ENCODE data around the gene RHOH.

The RHOH gene

DNA sequence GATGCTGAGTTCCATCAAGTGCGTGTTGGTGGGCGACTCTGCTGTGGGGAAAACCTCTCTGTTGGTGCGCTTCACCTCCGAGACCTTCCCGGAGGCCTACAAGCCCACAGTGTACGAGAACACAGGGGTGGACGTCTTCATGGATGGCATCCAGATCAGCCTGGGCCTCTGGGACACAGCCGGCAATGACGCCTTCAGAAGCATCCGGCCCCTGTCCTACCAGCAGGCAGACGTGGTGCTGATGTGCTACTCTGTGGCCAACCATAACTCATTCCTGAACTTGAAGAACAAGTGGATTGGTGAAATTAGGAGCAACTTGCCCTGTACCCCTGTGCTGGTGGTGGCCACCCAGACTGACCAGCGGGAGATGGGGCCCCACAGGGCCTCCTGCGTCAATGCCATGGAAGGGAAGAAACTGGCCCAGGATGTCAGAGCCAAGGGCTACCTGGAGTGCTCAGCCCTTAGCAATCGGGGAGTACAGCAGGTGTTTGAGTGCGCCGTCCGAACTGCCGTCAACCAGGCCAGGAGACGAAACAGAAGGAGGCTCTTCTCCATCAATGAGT lies 46.6 kb downstream of the RHOH start:
- no peak overlapping the region for H3K27ac ChIP-seq (ENCODE audit: low read length)
- H3K4me3 ChIP-seq (ENCODE audit: low read length) = no peak overlapping the region
- H3K4me1 ChIP-seq (ENCODE audit: control insufficient read depth, low read depth, low read length) = peaks cover 6% of the 10 kb centered on the region

GRCh38 chr4:40244606-40245005 lies 47.8 kb downstream of the RHOH start:
- Histone ChIP-seq H3K4me1 (ENCODE audit: control insufficient read depth, low read depth, low read length) (peaks cover 6% of the 10 kb centered on the region), H3K36me3 (ENCODE audit: control insufficient read depth, low read depth, low read length) (peaks cover 20% of the 10 kb centered on the region), H3K27ac (ENCODE audit: low read length) (no peak overlapping the region), H3K27me3 (ENCODE audit: control insufficient read depth, insufficient read depth, low read length) (no peaks in the 10 kb centered on the region), H3K4me3 (ENCODE audit: low read length) (no peak overlapping the region), H3K9me3 (ENCODE audit: control insufficient read depth, low read depth, low read length) (no peaks in the 10 kb centered on the region), H3K9ac (ENCODE audit: low read length) (no peak overlapping the region)

More for the DNA sequence above, 46.6 kb downstream of the RHOH start:
- Histone ChIP-seq H3K9ac (ENCODE audit: low read length) (no peak overlapping the region), H3K36me3 (ENCODE audit: control insufficient read depth, low read depth, low read length) (peaks cover 20% of the 10 kb centered on the region), H3K9me3 (ENCODE audit: control insufficient read depth, low read depth, low read length) (no peaks in the 10 kb centered on the region), H3K27me3 (ENCODE audit: control insufficient read depth, insufficient read depth, low read length) (no peaks in the 10 kb centered on the region)

- Histone ChIP-seq H3K4me3 (ENCODE audit: low read length) (no peak overlapping the region), H3K9me3 (ENCODE audit: control insufficient read depth, low read depth, low read length) (no peaks in the 10 kb centered on the region), H3K27me3 (ENCODE audit: control insufficient read depth, insufficient read depth, low read length) (no peaks in the 10 kb centered on the region), H3K9ac (ENCODE audit: low read length) (no peak overlapping the region), H3K4me1 (ENCODE audit: control insufficient read depth, low read depth, low read length) (peaks cover 6% of the 10 kb centered on the region), H3K36me3 (ENCODE audit: control insufficient read depth, low read depth, low read length) (peaks cover 20% of the 10 kb centered on the region), H3K27ac (ENCODE audit: low read length) (no peak overlapping the region)
These were observed 48.7 kb downstream of the RHOH start for GRCh38 chr4:40245550-40245949.

GRCh38 chr4:40246011-40246900 lies 49.4 kb downstream of the RHOH start:
- H3K36me3 ChIP-seq (ENCODE audit: control insufficient read depth, low read depth, low read length) = peaks cover 20% of the 10 kb centered on the region
- H3K9me3 ChIP-seq (ENCODE audit: control insufficient read depth, low read depth, low read length) = no peaks in the 10 kb centered on the region
- no peak overlapping the region for H3K9ac ChIP-seq (ENCODE audit: low read length)
- no peaks in the 10 kb centered on the region for H3K27me3 ChIP-seq (ENCODE audit: control insufficient read depth, insufficient read depth, low read length)
- no peak overlapping the region for H3K27ac ChIP-seq (ENCODE audit: low read length)
- no peak overlapping the region for H3K4me3 ChIP-seq (ENCODE audit: low read length)
- H3K4me1 ChIP-seq (ENCODE audit: control insufficient read depth, low read depth, low read length) = peaks cover 6% of the 10 kb centered on the region

GRCh38 chr4:40246938-40247337 lies 50.1 kb downstream of the RHOH start:
- no peak overlapping the region for H3K9ac ChIP-seq (ENCODE audit: low read length)
- H3K4me1 ChIP-seq (ENCODE audit: control insufficient read depth, low read depth, low read length) = peaks cover 6% of the 10 kb centered on the region
- no peak overlapping the region for H3K4me3 ChIP-seq (ENCODE audit: low read length)
- H3K36me3 ChIP-seq (ENCODE audit: control insufficient read depth, low read depth, low read length) = peaks cover 20% of the 10 kb centered on the region
- no peaks in the 10 kb centered on the region for H3K27me3 ChIP-seq (ENCODE audit: control insufficient read depth, insufficient read depth, low read length)
- no peaks in the 10 kb centered on the region for H3K9me3 ChIP-seq (ENCODE audit: control insufficient read depth, low read depth, low read length)
- no peak overlapping the region for H3K27ac ChIP-seq (ENCODE audit: low read length)

- H3K36me3 ChIP-seq (ENCODE audit: control insufficient read depth, low read depth, low read length) = peaks cover 20% of the 10 kb centered on the region
- H3K27ac ChIP-seq (ENCODE audit: low read length) = no peak overlapping the region
- no peaks in the 10 kb centered on the region for H3K9me3 ChIP-seq (ENCODE audit: control insufficient read depth, low read depth, low read length)
- no peaks in the 10 kb centered on the region for H3K27me3 ChIP-seq (ENCODE audit: control insufficient read depth, insufficient read depth, low read length)
- H3K4me3 ChIP-seq (ENCODE audit: low read length) = no peak overlapping the region
- H3K4me1 ChIP-seq (ENCODE audit: control insufficient read depth, low read depth, low read length) = peaks cover 6% of the 10 kb centered on the region
- H3K9ac ChIP-seq (ENCODE audit: low read length) = no peak overlapping the region
These were observed 50.5 kb downstream of the RHOH start for GRCh38 chr4:40247350-40247749.

DNA sequence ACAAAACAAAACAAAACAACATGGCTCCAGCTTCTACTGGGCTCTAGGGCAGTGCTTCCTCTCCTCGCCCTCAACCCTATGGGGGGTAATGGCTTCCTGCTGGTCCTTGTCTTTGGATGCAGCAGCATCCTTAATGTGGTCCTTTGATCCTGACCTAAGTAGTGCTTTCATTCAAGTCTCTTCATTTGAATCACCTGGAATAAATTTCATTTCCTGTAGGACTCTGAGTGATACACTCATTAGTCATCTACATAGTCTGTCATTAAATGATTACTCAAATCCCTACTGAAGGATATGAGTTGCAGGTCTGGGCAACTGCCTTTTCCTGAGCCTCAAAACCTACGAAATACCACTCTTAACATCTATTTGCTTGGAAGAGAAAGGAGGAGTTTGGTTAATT lies 54.5 kb downstream of the RHOH start:
- Histone ChIP-seq H3K9ac (ENCODE audit: low read length) (no peak overlapping the region), H3K4me1 (ENCODE audit: control insufficient read depth, low read depth, low read length) (peaks cover under 1% of the 10 kb centered on the region), H3K27me3 (ENCODE audit: control insufficient read depth, insufficient read depth, low read length) (no peaks in the 10 kb centered on the region), H3K27ac (ENCODE audit: low read length) (no peak overlapping the region), H3K36me3 (ENCODE audit: control insufficient read depth, low read depth, low read length) (no peaks in the 10 kb centered on the region), H3K4me3 (ENCODE audit: low read length) (no peak overlapping the region), H3K9me3 (ENCODE audit: control insufficient read depth, low read depth, low read length) (no peaks in the 10 kb centered on the region)

GRCh38 chr4:40253906-40254305 lies 57.1 kb downstream of the RHOH start:
- Histone ChIP-seq H3K36me3 (ENCODE audit: control insufficient read depth, low read depth, low read length) (no peaks in the 10 kb centered on the region), H3K4me1 (ENCODE audit: control insufficient read depth, low read depth, low read length) (no peaks in the 10 kb centered on the region), H3K27ac (ENCODE audit: low read length) (no peak overlapping the region), H3K9ac (ENCODE audit: low read length) (no peak overlapping the region), H3K27me3 (ENCODE audit: control insufficient read depth, insufficient read depth, low read length) (no peaks in the 10 kb centered on the region), H3K9me3 (ENCODE audit: control insufficient read depth, low read depth, low read length) (no peaks in the 10 kb centered on the region), H3K4me3 (ENCODE audit: low read length) (no peak overlapping the region)

DNA sequence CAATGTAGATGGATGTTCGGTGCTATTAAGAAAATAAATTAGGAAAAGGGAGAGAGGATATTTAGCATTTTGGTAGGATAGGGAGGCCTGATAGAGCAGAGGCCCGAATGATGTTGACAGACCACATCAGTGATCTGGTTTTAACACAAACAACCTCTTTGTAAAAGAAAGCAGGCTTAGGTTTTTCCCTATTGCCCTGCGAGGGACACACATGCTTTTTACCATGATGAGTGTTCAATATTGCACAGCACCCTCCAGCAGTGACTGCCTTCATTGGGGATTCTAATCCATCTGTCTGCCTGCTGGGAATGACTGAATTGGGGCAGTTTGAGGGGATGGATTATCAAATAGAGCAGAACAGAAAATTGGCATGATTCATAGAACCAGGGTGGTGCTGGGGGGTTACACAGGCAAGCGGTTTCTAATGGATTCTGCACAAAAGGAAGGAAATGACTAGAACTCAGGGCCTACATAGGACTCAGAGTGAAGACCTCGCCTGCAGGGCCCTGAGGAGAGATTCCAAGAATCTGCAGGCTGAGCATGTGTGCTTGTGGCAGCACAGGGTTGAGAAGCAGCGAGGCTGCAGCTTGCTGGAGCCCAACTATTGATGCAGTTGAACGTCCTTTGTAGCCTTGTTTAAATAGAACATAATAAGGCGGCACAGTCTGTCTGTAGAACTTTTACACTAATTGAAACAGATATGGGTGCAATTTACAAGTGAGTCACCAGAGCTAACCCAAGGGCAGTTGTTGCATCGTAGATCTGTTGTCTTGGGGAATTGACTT lies 58.0 kb downstream of the RHOH start:
- Histone ChIP-seq H3K9me3 (ENCODE audit: control insufficient read depth, low read depth, low read length) (no peaks in the 10 kb centered on the region), H3K9ac (ENCODE audit: low read length) (no peak overlapping the region), H3K27ac (ENCODE audit: low read length) (no peak overlapping the region), H3K27me3 (ENCODE audit: control insufficient read depth, insufficient read depth, low read length) (no peaks in the 10 kb centered on the region), H3K4me3 (ENCODE audit: low read length) (no peak overlapping the region), H3K4me1 (ENCODE audit: control insufficient read depth, low read depth, low read length) (no peaks in the 10 kb centered on the region), H3K36me3 (ENCODE audit: control insufficient read depth, low read depth, low read length) (no peaks in the 10 kb centered on the region)

DNA sequence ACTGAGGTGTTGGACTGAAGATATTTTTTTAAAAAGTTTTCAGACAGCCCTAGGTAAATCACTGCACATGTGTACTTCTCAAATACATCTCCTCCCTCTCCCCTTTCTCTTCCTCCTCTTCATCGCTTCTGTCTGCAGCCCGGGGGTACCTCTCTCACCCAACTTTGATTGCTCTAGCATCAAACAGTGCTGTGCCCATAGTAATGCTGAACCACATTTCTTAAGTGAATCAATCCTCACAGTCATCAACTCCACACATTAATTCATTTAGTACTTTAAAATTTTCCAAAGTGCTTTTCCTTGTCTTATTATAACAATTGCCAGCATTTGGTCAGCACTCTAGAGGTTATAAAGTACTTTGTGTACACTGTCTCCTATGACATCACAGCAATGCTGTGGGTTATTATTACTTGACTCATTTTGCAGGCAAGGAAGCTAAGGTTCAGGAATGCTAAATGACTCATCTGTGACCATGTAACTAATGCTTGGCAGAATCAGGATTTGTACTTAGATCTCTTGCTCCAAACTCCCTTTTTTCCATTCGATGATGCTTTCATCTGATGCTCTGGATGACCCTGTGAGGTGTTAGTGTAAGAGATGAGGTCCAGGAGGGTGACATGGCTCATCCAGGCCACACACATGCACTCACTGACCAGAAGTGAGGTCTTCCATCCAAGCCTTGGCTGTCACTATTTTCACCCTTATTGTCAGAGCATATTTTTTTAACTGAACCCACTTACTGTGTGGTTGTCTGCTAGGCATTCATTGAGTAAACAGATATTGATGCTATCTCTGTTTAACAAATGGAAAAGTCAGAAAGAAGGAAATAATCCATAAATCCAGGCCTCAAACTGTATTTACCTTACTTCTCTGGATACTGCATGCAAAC lies 58.8 kb downstream of the RHOH start:
- no peaks in the 10 kb centered on the region for H3K4me1 ChIP-seq (ENCODE audit: control insufficient read depth, low read depth, low read length)
- no peaks in the 10 kb centered on the region for H3K9me3 ChIP-seq (ENCODE audit: control insufficient read depth, low read depth, low read length)
- H3K27me3 ChIP-seq (ENCODE audit: control insufficient read depth, insufficient read depth, low read length) = no peaks in the 10 kb centered on the region
- H3K4me3 ChIP-seq (ENCODE audit: low read length) = no peak overlapping the region
- H3K27ac ChIP-seq (ENCODE audit: low read length) = no peak overlapping the region
- no peak overlapping the region for H3K9ac ChIP-seq (ENCODE audit: low read length)
- H3K36me3 ChIP-seq (ENCODE audit: control insufficient read depth, low read depth, low read length) = no peaks in the 10 kb centered on the region

DNA sequence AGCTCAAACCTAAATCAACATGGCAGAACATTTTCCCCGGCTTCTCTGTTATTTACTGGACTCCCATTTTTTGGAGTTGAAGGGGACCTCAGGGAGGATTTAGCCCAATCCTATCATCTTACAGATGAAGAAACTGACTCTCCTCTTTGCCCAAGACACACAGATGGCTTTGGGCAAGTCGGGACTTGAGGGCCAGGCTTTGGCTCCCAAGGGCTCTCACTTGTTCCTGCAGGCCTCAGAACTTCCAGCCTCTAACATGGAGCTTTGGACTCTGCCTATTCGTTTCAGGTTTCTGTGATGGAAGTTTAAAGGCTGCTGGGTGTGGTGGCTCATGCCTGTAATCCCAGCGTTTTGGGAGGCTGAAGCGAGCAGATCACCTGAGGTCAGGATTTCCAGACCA lies 59.5 kb downstream of the RHOH start:
- Histone ChIP-seq H3K27ac (ENCODE audit: low read length) (no peak overlapping the region), H3K36me3 (ENCODE audit: control insufficient read depth, low read depth, low read length) (no peaks in the 10 kb centered on the region), H3K9ac (ENCODE audit: low read length) (no peak overlapping the region), H3K9me3 (ENCODE audit: control insufficient read depth, low read depth, low read length) (no peaks in the 10 kb centered on the region), H3K4me3 (ENCODE audit: low read length) (no peak overlapping the region), H3K27me3 (ENCODE audit: control insufficient read depth, insufficient read depth, low read length) (no peaks in the 10 kb centered on the region), H3K4me1 (ENCODE audit: control insufficient read depth, low read depth, low read length) (peaks cover 1% of the 10 kb centered on the region)
